NCI-H526 (cell line): ENCODE data around the gene UNC13B.

Source experiments
- DNase-seq, 2 experiments: peaks; one replicate each; lab custom pipeline; 2025; lab: John Stamatoyannopoulos, UW

The UNC13B gene

GRCh38 chr9:35431467-35431866, 269.7 kb downstream of the UNC13B start:
- DNase-seq = no peak

- no peak for DNase-seq
These were observed 270.3 kb downstream of the UNC13B start for GRCh38 chr9:35432076-35432475.

GRCh38 chr9:35436933-35437332, 275.1 kb downstream of the UNC13B start:
- no peak for DNase-seq

GRCh38 chr9:35446012-35446411, 284.2 kb downstream of the UNC13B start:
- no peak for DNase-seq

- DNase-seq = no peak
These were observed 286.7 kb downstream of the UNC13B start for GRCh38 chr9:35448496-35448895.

GRCh38 chr9:35452481-35452880, 290.7 kb downstream of the UNC13B start:
- DNase-seq = no peak

- DNase-seq = no peak
These were observed 292.0 kb downstream of the UNC13B start for GRCh38 chr9:35453786-35454185.
